Ovary (tissue), 9 donors: ENCODE measurements around the gene TRIL. TPM values are rescaled to one million over a fixed set of nuclear protein-coding genes. Genes with fewer than 3 reads are reported as not detected.

Experiments
- DNase-seq, 5 donors: peaks; one replicate each; pipeline ENCODE4 v3.0.0-alpha.2; 2019 to 2020
- H3K27ac ChIP-seq, 2 donors: fragments of 200-600 bp; one replicate each; pipeline versions ENCODE4 v1.5.1 to v1.8.0; 2019 to 2022
- H3K27me3 ChIP-seq: fragments of 200-600 bp; one replicate; pipeline ENCODE4 v1.8.0; 2022
- H3K36me3 ChIP-seq: fragments of 200-600 bp; sonication (generic); one replicate; pipeline ENCODE4 v1.5.1; 2019
- H3K4me1 ChIP-seq: one replicate; pipeline ENCODE4 v1.8.1; 2013; ENCODE audit warnings: mild to moderate bottlenecking, moderate library complexity; ENCODE audit not compliant: insufficient read depth
- H3K4me3 ChIP-seq: fragments of 200-600 bp; sonication (generic); one replicate; pipeline ENCODE4 v1.5.1; 2017
- H3K9me3 ChIP-seq, 2 donors: fragments of 200-600 bp in 1 of 2; sonication (generic) in 1 of 2; one replicate each; pipeline versions ENCODE4 v1.5.1 to v1.8.1; 2013 to 2019; ENCODE audit warnings: mild to moderate bottlenecking in 1 of 2, moderate library complexity in 1 of 2
- CTCF ChIP-seq, 3 donors: fragments of 450-650 bp in 2 of 3; fragments of 200-600 bp in 1 of 3; IDR thresholded peaks; one replicate each; pipeline versions ENCODE4 v1.5.1 to v1.8.0; 2016 to 2022; ENCODE audit warnings: antibody characterized with exemption in 3 of 3, mild to moderate bottlenecking in 1 of 3
- EP300 ChIP-seq: sonication (generic); formaldehyde crosslinking; IDR thresholded peaks from one replicate; pipeline ENCODE4 v1.6.1; 2017; ENCODE audit warnings: antibody characterized with exemption
- POLR2A ChIP-seq: fragments of 450-650 bp; IDR thresholded peaks from one replicate; pipeline ENCODE4 v1.6.1; 2017; ENCODE audit warnings: antibody characterized with exemption, mild to moderate bottlenecking, moderate library complexity
- WGBS, 3 donors: extraction: QIAGEN DNeasy Blood & Tissue Kit in 1 of 3; methylation state at CpG; one replicate each; pipeline versions ENCODE4 v1.1.5 to v1.1.7; 2013 to 2017; 5-methylcytosine and 5-hydroxymethylcytosine counted together
- intact Hi-C, 4 donors: fragments of 100-400 bp; cut with DNase I; formaldehyde crosslinking; loops; one replicate each; pipeline versions ENCODE4 v1.11.0 to v1.15.1; 2022 to 2023
- polyA plus RNA-seq, 2 donors: library from polyadenylated mRNA; stranded (reverse); fragments of 200-250 nt in 1 of 2; fragments of 350-450 nt in 1 of 2; fragmentation: Illumina TruSeq in 1 of 2; extraction: RNeasy Lipid Tissue Mini Kit (QIAGEN cat#74804) in 1 of 2; gene quantifications; one replicate each; pipeline ENCODE4 v1.2.3, GENCODE V29; 2013 to 2014
- total RNA-seq, 7 donors: library from RNA; depleted of rRNA in 2 of 7; stranded (reverse); fragments of >200 nt in 2 of 7; fragmentation: NEBNext Ultra II Directional in 3 of 7; extraction: Animal tissue kit (Norgen Biotek cat#: 25700) in 3 of 7; gene quantifications; one replicate each; pipeline versions ENCODE4 v1.1.0 to v1.2.4, GENCODE V29; 2016 to 2023
- donor health status: DM: no; HTN: no; CAD: no; lungs with moderate emphysema.
- donor health status: DM: no; HTN: no; CAD: no.
- donor health status: Bipolar disorder and iron deficiency.
- donor health status: DM: yes; HTN: yes; CAD: no.
- donor health status: DM: no; HTN: no; CAD: no.
- donor health status: DM: yes; HTN: yes; CAD: no.

Gene TRIL
- total and polyA plus RNA-seq, 9 donors: 1.4 to 7.4 (median 3.2) TPM

- intact Hi-C loops: no loop called here
- no peaks in the 10 kb centered on the region for H3K36me3 ChIP-seq
- no peak overlapping the region for H3K27ac ChIP-seq
Measured at GRCh38 chr7:28981161-28981465, 23.0 kb upstream of the TRIL start.

GRCh38 chr7:28980451-28981160 lies 22.5 kb upstream of the TRIL start:
- H3K4me3 ChIP-seq: no peak overlapping the region
- TF ChIP-seq EP300: no peak
- TF ChIP-seq POLR2A: no peak
- no peak for TF ChIP-seq CTCF (IDR thresholded peaks at IDR 0.05)
- no peaks in the 10 kb centered on the region for H3K4me1 ChIP-seq
- intact Hi-C loops: no loop called here
- DNase-seq: no peak
- H3K9me3 ChIP-seq: no peaks in the 10 kb centered on the region
- no peak overlapping the region for H3K27ac ChIP-seq
- 70 to 75% (median 72%) methylated on average over 8 of the region's 8 CpGs for WGBS, 3 donors
- no peaks in the 10 kb centered on the region for H3K27me3 ChIP-seq
- H3K36me3 ChIP-seq: no peaks in the 10 kb centered on the region

More at GRCh38 chr7:28981161-28981465, 23.0 kb upstream of the TRIL start:
- H3K9me3 ChIP-seq: no peaks in the 10 kb centered on the region
- 44 to 52% (median 52%) methylated on average over 4 of the region's 4 CpGs for WGBS, 3 donors
- no peak for TF ChIP-seq POLR2A
- peaks cover 1% of the 10 kb centered on the region for H3K4me1 ChIP-seq
- H3K27me3 ChIP-seq: no peaks in the 10 kb centered on the region
- no peak overlapping the region for H3K4me3 ChIP-seq
- DNase-seq: no peak

- TF ChIP-seq POLR2A: no peak
- TF ChIP-seq CTCF (IDR thresholded peaks at IDR 0.05): no peak
- no peak for TF ChIP-seq EP300
- H3K4me3 ChIP-seq: no peak overlapping the region
- no peaks in the 10 kb centered on the region for H3K27me3 ChIP-seq
- DNase-seq: no peak
- no peaks in the 10 kb centered on the region for H3K9me3 ChIP-seq
- H3K4me1 ChIP-seq: no peaks in the 10 kb centered on the region
- 38 to 47% (median 45%) methylated on average over 3 of the region's 3 CpGs for WGBS, 3 donors
- H3K27ac ChIP-seq: no peak overlapping the region
- intact Hi-C loops: no loop called here
- no peaks in the 10 kb centered on the region for H3K36me3 ChIP-seq
Measured at GRCh38 chr7:28979776-28980175, 21.6 kb upstream of the TRIL start.

GRCh38 chr7:28977881-28978280 lies 19.8 kb upstream of the TRIL start:
- no peak overlapping the region for H3K4me3 ChIP-seq
- no peak overlapping the region for H3K27ac ChIP-seq
- WGBS, 3 donors: 83 to 95% (median 94%) methylated on average over 1 of the region's 1 CpG
- H3K9me3 ChIP-seq: no peaks in the 10 kb centered on the region
- intact Hi-C loops: no loop called here
- no peaks in the 10 kb centered on the region for H3K27me3 ChIP-seq
- H3K4me1 ChIP-seq: no peaks in the 10 kb centered on the region
- no peaks in the 10 kb centered on the region for H3K36me3 ChIP-seq
- DNase-seq: no peak
- TF ChIP-seq EP300 (no peak), POLR2A (no peak), CTCF (IDR thresholded peaks at IDR 0.05) (no peak)

GRCh38 chr7:28976022-28976421 lies 17.9 kb upstream of the TRIL start:
- WGBS, 3 donors: 85 to 92% (median 88%) methylated on average over 3 of the region's 3 CpGs
- TF ChIP-seq POLR2A (no peak), CTCF (IDR thresholded peaks at IDR 0.05) (no peak), EP300 (no peak)
- Histone ChIP-seq H3K9me3 (no peaks in the 10 kb centered on the region), H3K4me1 (no peaks in the 10 kb centered on the region), H3K27ac (no peak overlapping the region), H3K27me3 (no peaks in the 10 kb centered on the region), H3K36me3 (no peaks in the 10 kb centered on the region), H3K4me3 (no peak overlapping the region)
- intact Hi-C loops: no loop called here
- DNase-seq: no peak
